ENCODE data around the gene SCAMP2.

- TF ChIP-seq MXI1 (IDR thresholded peaks at IDR 0.05; ENCODE audit: low read depth, low read length) = no peak
- TF ChIP-seq CTCF (IDR thresholded peaks at IDR 0.05 in 2 of 3, conservative IDR thresholded peaks at IDR 0.05 in 1 of 3; ENCODE audit: control insufficient read depth in 2 of 3, extremely low read depth in 1 of 3, insufficient read depth in 1 of 3, low read depth in 3 of 3, low read length in 3 of 3) = no peak
- TF ChIP-seq NBN (IDR thresholded peaks at IDR 0.05) = no peak
- no peak for TF ChIP-seq ZNF24 (IDR thresholded peaks at IDR 0.05)
- TF ChIP-seq MEF2A (IDR thresholded peaks at IDR 0.05; ENCODE audit: insufficient read depth, low read depth, low read length) = no peak
- no peak for TF ChIP-seq SMAD1 (IDR thresholded peaks at IDR 0.05; ENCODE audit: low read depth, partially characterized antibody)
- no peak for TF ChIP-seq RFX5 (IDR thresholded peaks at IDR 0.05; ENCODE audit: low read depth, low read length)
- no peak for TF ChIP-seq HDAC6 (IDR thresholded peaks at IDR 0.05; ENCODE audit: unreplicated experiment)
- no peak for TF ChIP-seq MAX (IDR thresholded peaks at IDR 0.05; ENCODE audit: low read depth, low read length)
Observed at GRCh38 chr15:74858369-74858740, 14.8 kb downstream of the SCAMP2 start.
